NCI-H460 (cell line): Measurements from ENCODE around the gene TBX15. TPM values are rescaled to one million over a fixed set of nuclear protein-coding genes. Genes with fewer than 3 reads are reported as not detected.

ENCODE experiments used
- DNase-seq: peaks from one replicate; pipeline ENCODE4 v3.0.0-alpha.2; 2016; ENCODE audit warnings: low read depth; ENCODE audit errors: extremely low read depth
- total RNA-seq: library from RNA; depleted of rRNA; stranded (reverse); fragments of >200 nt; shearing (Covaris generic); gene quantifications from 2 replicates; pipeline ENCODE4 v1.2.3, GENCODE V29; 2014

TBX15 gene
- total RNA-seq, 1 experiment from 2014 or later, result not detected

- no peak for DNase-seq
Measured at GRCh38 chr1:118900643-118901440, 87.3 kb downstream of the TBX15 start.

DNA sequence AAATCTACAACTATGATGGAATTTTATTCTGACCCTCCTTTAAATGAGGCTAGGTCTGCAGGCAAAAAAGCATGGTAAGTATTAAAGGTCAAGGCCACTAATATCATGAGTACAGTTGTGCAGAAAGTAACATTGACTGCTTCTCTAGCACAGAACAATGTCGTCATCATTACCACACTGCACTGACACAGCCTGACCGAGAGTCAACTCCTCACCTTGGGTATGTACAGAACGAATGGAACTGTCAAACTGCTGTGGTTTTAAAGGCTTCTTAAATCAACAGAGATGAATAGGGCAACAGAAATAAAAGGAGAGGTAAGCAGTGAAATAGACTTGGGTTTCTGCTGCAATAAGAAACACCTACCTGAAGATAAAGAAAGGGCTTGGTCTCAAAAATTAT, 88.8 kb downstream of the TBX15 start:
- DNase-seq, result no peak

DNA sequence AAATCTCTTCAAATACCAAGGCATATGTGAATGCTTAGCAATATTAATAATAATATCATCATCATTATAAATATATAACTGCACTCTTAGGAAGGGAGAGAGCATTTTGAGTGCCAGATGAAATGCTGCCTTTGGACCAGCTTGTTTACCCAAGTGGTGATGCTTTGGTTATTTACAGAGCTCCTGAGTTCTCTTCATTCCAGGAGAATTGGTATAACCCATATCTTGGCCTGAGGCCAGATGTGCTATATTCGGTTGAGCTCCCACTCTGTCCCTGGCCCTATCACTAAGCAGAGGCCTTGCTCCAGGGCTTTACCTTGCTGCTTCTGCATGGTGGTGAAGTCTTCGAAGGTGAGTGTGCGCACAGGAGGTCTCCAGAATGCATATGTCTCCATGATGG, 89.4 kb downstream of the TBX15 start:
- no peak for DNase-seq

DNA sequence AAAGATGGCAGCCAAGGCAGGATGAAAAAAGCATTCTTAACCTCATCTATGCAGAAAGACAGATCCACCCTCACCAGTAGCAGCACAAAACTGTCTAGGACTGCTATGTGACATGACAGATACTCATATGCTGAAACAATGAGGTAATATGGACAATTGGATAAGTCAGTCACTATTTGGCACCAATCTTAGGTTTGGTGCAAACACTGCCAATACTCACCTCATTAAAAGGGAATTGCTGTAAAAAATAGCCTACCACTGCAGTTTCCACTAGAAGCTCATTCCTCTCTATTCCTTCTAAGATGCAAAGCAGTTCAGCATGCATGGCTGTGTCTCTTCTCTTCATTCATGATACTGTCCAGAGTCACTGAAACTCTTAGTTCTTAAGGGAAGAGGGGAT, 91.7 kb downstream of the TBX15 start:
- DNase-seq, result no peak

GRCh38 chr1:118894836-118895235, 93.3 kb downstream of the TBX15 start:
- no peak for DNase-seq

DNA sequence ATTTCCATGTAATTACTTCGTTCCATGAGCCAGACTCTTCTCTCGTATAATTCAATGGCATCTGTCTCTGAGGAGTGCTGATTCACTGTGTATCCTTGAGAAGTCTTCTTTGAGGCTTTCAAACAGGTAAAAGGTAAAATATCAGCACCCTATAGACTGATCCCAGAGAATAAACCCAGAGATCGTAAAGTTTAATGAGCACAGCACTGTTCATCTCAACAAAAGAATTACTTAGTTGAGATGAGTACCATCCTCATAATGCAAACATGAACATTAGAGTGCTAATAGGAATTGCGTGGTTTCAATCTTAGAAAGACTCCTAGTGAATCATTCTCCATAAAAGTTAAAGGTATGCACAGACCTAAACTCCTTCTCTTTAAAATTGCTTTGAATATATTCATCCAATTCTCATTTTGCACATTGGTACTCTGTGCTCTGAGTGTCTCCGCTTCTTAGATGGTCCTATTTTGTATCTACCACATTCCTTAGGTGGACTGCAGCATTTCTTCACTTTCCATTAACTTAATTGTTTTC, 97.2 kb downstream of the TBX15 start:
- no peak for DNase-seq

DNA sequence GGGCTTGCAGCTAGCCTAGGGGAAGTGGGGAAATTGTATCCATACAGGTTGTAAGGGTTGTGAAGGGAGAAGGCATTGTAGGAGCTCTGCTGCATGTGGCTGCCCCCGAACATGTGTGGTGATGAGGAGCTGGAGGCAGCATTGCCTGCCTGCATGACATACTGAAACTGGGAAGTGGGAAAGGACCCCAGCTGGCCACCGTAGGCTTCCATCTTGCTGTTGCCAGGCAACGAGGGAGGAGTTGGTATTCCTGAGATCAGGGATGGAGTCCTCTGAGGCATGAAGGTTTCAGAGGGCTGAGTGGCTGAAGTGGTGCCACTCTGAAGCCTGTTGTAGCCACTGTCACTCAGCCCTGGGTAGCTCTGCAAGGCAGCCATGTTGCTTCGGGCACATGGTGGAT, 103.2 kb downstream of the TBX15 start:
- no peak for DNase-seq

GRCh38 chr1:118881751-118882150, 106.4 kb downstream of the TBX15 start:
- DNase-seq, result no peak

DNA sequence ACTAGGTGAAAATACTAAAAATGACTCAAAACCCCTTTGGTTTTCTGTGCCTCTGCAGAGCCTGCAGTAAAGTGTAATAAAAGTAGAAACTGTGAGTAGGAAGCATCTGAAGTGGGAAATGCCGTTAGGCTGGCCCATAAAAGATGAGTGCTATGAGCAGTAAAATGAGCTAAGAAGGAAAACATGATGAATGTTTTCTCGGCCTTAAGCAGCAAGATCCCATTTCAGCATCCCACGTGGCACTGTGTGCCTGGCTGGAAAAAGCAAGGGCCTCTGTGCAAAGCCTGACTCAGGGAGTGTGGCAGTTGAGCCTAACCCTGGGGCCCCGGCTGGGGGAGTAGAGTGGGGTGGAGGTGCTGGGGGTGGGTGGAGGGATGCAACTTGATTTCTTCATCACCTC, 109.5 kb downstream of the TBX15 start:
- no peak for DNase-seq

- no peak for DNase-seq
Measured at GRCh38 chr1:118877668-118878396, 110.3 kb downstream of the TBX15 start.

DNA sequence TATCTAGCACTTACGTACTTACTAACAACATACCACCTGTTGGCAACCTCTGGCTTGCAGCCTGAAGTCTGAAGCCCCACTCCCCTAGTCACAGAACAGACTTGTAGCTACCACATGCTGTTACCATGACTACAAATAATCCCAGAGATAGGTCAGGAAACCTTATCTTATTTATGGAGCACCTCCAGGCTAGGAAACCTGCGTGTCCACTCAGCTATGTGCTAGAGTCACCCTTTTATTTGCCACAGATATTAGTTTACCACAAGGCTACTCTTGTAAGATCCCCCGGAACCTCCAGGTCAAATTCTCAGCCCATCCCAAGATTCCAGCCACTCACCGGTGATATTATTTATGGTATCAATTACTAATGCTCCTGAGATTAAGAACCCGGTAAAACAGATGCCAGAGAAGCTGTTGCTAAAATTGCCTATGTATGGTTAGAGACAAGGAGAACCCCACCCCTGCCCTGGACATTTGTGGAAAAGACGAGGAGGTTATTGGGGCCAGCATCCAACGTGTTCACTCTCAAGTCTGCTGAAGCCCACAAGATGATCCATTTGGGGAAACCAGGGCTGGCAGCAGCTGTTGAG, 116.5 kb downstream of the TBX15 start:
- no peak for DNase-seq

GRCh38 chr1:118868387-118868786, 119.8 kb downstream of the TBX15 start:
- no peak for DNase-seq

GRCh38 chr1:118866330-118866729, 121.8 kb downstream of the TBX15 start:
- DNase-seq, result no peak

- no peak for DNase-seq
Measured at GRCh38 chr1:118863688-118864087, 124.5 kb downstream of the TBX15 start.

DNA sequence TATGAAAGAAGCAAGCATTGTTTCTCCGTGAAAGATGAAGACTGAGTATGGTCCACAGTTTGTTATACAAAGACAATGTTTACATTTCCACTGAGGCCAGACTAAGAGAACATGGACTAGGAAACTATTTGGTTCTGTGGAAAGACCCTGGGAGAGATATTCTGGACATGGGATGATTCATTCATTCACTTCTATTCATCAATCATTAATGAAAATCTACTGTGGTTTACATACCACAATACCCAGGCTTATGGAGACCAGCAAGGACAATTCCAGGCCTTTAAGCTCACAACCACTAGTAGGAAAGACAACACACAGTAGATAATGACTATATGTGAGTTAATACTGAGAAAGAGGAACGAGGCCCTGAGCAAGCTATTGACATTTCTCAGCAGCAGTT, 125.4 kb downstream of the TBX15 start:
- no peak for DNase-seq

DNA sequence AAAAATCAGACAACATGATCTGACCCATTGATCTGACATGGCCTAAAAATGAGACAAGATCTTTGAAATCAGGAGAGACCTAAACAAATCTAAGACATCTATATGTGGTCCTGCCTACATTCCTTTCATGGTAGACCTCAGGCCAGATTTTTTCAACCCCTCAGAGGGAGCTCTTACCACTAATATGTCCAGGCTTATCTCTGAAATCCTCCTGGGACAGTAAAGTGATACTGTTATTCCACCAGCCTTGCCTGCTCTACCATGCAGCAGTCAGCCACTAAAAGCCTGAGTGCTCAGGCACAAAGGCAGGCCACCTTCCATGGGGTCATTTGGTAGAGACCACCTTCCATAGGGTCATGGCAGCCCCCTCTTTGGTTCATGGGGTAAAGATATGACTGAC, 126.9 kb downstream of the TBX15 start:
- no peak for DNase-seq

- no peak for DNase-seq
Measured at GRCh38 chr1:118859999-118860398, 128.1 kb downstream of the TBX15 start.

GRCh38 chr1:118846443-118846842, 141.7 kb downstream of the TBX15 start:
- no peak for DNase-seq

DNA sequence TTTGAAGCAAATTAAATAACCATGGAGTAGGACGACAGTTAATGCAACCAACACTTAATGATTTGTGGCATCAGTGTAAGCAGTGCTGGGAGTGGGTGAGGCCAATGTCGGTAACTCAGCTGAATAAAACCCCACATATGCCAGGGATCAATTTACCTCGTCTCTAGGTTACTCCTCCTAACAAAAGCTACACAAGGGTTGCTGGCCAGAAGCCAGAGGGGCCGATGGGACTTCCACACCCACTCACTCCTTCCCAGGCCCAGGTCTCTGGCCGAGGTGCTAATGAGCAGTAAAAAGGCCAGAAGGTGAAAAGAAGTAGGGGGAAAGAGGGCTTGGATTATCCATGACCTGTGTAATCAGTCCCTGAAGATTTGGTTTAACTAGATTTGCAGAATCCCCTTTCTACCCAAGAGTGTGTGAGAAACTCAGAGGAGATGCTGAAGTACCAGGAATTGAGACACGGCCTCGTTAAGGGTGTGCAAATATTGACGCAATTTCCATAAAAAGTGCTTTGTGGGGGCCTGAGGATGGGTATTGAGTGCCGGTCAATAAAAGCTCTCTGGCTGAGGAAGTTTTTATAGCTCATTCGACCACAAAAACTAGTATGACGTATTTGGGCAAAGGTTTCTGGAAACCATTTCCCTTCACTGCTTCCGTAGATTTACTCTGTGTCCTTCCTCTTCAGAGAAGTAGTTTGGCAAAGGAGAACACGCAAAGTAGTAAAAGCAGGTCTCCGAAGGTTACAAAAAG, 145.5 kb downstream of the TBX15 start:
- no peak for DNase-seq

GRCh38 chr1:118841521-118841920, 146.6 kb downstream of the TBX15 start:
- DNase-seq, result no peak
